ENCODE data around the gene LINC00305. TPM values are rescaled to one million over a fixed set of nuclear protein-coding genes. Genes with fewer than 3 reads are reported as not detected.

Gene LINC00305
- total RNA-seq (2013; cell fraction: nucleolus; rRNA removed), result not detected in 2 replicates
- total RNA-seq (2014; rRNA removed) (0.49 TPM in 1 of 2 replicates, not detected in the other), total RNA-seq (2014; rRNA removed; fragmentation: Illumina TruSeq; extraction: Trizol) (not detected in 2 replicates), total RNA-seq (2021) (not detected in 2 replicates), polyA plus RNA-seq (2011; rRNA removed) (19.4 and 30.7 TPM in 2 replicates), polyA plus RNA-seq (2014; fragmentation: Illumina TruSeq; extraction: Trizol) (not detected in 2 replicates), polyA plus RNA-seq (2014; fragmentation: Nextera tagmentation; extraction: Ambion mirVana) (under 1 TPM; 0.11 to 0.26 TPM), polyA plus RNA-seq (2014; rRNA removed) (not detected in 2 replicates), polyA plus RNA-seq (2016; fragmentation: Nextera tagmentation; extraction: Ambion mirVana) (not detected), polyA minus RNA-seq (2011; rRNA and poly(A)+ RNA removed) (1.7 and 1.9 TPM in 2 replicates), Bru-seq, nascent RNA (percentile 9 among the genes with signal in this experiment), BruChase-seq, experiment 1, labeled RNA remaining after a 6-hour chase (not detected), BruChase-seq, experiment 2, labeled RNA remaining after a 2-hour chase (percentile 2 among the genes with signal in this experiment)
- not detected for polyA plus RNA-seq (2011; ENCODE audit: low read depth)
- polyA plus RNA-seq (2011; cell fraction: cytosol; rRNA removed), result 2.8 and 3.8 TPM in 2 replicates
- 9.2 and 10.1 TPM in 2 replicates for polyA plus RNA-seq (2011; cell fraction: nucleus; rRNA removed)
- polyA plus RNA-seq (2012), result not detected in 2 replicates
- not detected in 2 replicates for polyA minus RNA-seq (2011; cell fraction: cytosol; rRNA and poly(A)+ RNA removed)
- polyA minus RNA-seq (2011; cell fraction: nucleus; rRNA and poly(A)+ RNA removed), result 0.86 TPM in 1 of 2 replicates, not detected in the other
- long read RNA-seq, experiment 1, partial matches to known transcripts, result 3 of 8 reads
- long read RNA-seq, experiment 1, other reads (novel, unspliced or antisense), result 5 of 8 reads
- long read RNA-seq, experiment 2, partial matches to known transcripts, result 4 of 22 reads
- long read RNA-seq, experiment 2, other reads (novel, unspliced or antisense), result 18 of 22 reads

GRCh38 chr18:64148988-64149387 is at the start of gene LINC00305:
LINC00305 (minus strand) TSS chr18:64149088.
- TF ChIP-seq RB1 (IDR thresholded peaks at IDR 0.05; ENCODE audit: borderline replicate concordance), result no peak
- TF ChIP-seq SMC3 (IDR thresholded peaks at IDR 0.05; ENCODE audit: borderline replicate concordance, low read length), result no peak
- TF ChIP-seq HDAC6 (IDR thresholded peaks at IDR 0.05; ENCODE audit: unreplicated experiment), result no peak
- no peak for TF ChIP-seq POLR2AphosphoS5 (IDR thresholded peaks at IDR 0.05; ENCODE audit: low read length)
- TF ChIP-seq ESRRA (IDR thresholded peaks at IDR 0.05; ENCODE audit: low read length), result no peak
- no peak for TF ChIP-seq EZH2 (IDR thresholded peaks at IDR 0.05; ENCODE audit: borderline replicate concordance, control insufficient read depth, low read depth, low read length)
- TF ChIP-seq ZZZ3 (IDR thresholded peaks at IDR 0.05; ENCODE audit: control insufficient read depth, insufficient read length, low read depth), result no peak
- no peak for TF ChIP-seq SMAD1 (IDR thresholded peaks at IDR 0.05; ENCODE audit: low read depth, partially characterized antibody)
- TF ChIP-seq ZNF592 (IDR thresholded peaks at IDR 0.05), result no peak
- no peak for TF ChIP-seq EP300 (IDR thresholded peaks at IDR 0.05; ENCODE audit: borderline replicate concordance in 1 of 2, control insufficient read depth in 1 of 2, low read depth in 2 of 2, low read length in 2 of 2)
- Histone ChIP-seq H3K4me3 (no peak within 1 kb of the TSS), H3K27me3 (replicated peaks in 1 of 2; ENCODE audit: control insufficient read depth in 2 of 2, insufficient read depth in 2 of 2, low read length in 1 of 2) (no peaks in the 10 kb centered on the region), H3K9me3 (replicated peaks; ENCODE audit: control insufficient read depth, insufficient read depth, low read length) (no peaks in the 10 kb centered on the region), H3K79me2 (ENCODE audit: control insufficient read depth, insufficient read depth, low read length) (no peaks in the 10 kb centered on the region), H3K9ac (ENCODE audit: control insufficient read depth, insufficient read depth, low read length) (no peak within 1 kb of the TSS), H3K27ac (ENCODE audit: control insufficient read depth, insufficient read depth) (no peak within 1 kb of the TSS), H4K20me1 (ENCODE audit: control insufficient read depth, insufficient read depth) (no peaks in the 10 kb centered on the region), H2AFZ (ENCODE audit: control insufficient read depth, low read depth, low read length) (no peak within 1 kb of the TSS), H3K36me3 (ENCODE audit: control insufficient read depth in 2 of 2, insufficient read depth in 2 of 2, low read length in 1 of 2) (no peaks in the 10 kb centered on the region), H3K4me2 (ENCODE audit: control insufficient read depth, insufficient read depth) (no peak within 1 kb of the TSS), H3K4me1 (ENCODE audit: control insufficient read depth, insufficient read depth, low read length) (no peaks in the 10 kb centered on the region)
- FAIRE-seq (no peak), DNase-seq (ENCODE audit: low read depth, low spot score) (no peak), ATAC-seq (no peak)
- in situ Hi-C loops (cut with MboI), result no loop called here
- POLR2A ChIA-PET, result no interaction called here
- CTCF ChIA-PET, result no interaction called here
- BruUV-seq (replicated peaks), result no TSS peak
- 33% methylated on average over 3 of the region's 3 CpGs for WGBS (ENCODE audit: insufficient coverage, insufficient replicate concordance, low lambda C conversion rate, missing lambda C conversion rate)
- intact Hi-C loops (cut with micrococcal nuclease; ENCODE audit: unreplicated experiment), result no loop called here
- SMC1A ChIA-PET (ENCODE audit: uncharacterized antibody, unreplicated experiment), result interaction anchor here (0.7 to 1.0 kb wide), 2 partner anchors 10 to 48 kb away, joined by 3 read pairs; no protein-coding TSS in a partner anchor
- RAD21 ChIA-PET (ENCODE audit: unreplicated experiment), result no interaction called here

Measured in GM12878 (cell line).